ENCODE measurements around the gene RELN.

DNA sequence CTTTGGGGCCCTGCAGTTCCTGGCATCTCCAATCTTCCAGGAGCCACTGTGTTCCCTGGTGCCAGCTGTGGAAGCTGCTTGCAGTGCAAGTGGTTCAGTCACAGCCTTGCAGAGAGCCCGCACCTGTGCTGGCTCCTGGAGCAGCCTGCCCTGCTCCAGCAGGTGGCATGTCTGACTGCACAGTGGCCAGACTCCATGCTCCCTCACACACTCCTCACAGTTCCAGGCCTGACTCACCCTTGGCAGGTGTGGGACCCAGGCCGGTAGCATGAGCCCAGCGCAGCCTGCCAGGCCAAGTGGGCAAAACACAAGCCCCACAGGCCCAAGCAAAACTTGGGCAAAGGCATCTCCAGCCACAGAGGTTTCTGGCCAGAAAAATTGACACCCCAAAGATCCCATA lies 33.6 kb upstream of the RELN start:
- TF ChIP-seq, protein P1, sequence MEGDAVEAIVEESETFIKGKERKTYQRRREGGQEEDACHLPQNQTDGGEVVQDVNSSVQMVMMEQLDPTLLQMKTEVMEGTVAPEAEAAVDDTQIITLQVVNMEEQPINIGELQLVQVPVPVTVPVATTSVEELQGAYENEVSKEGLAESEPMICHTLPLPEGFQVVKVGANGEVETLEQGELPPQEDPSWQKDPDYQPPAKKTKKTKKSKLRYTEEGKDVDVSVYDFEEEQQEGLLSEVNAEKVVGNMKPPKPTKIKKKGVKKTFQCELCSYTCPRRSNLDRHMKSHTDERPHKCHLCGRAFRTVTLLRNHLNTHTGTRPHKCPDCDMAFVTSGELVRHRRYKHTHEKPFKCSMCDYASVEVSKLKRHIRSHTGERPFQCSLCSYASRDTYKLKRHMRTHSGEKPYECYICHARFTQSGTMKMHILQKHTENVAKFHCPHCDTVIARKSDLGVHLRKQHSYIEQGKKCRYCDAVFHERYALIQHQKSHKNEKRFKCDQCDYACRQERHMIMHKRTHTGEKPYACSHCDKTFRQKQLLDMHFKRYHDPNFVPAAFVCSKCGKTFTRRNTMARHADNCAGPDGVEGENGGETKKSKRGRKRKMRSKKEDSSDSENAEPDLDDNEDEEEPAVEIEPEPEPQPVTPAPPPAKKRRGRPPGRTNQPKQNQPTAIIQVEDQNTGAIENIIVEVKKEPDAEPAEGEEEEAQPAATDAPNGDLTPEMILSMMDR (IDR thresholded peaks at IDR 0.05): no peak
- no peak for TF ChIP-seq POLR2A (IDR thresholded peaks at IDR 0.05)

Measured in lower leg skin (tissue), 3 donors.